ENCODE measurements around the gene TBRG4.

Gene TBRG4

DNA sequence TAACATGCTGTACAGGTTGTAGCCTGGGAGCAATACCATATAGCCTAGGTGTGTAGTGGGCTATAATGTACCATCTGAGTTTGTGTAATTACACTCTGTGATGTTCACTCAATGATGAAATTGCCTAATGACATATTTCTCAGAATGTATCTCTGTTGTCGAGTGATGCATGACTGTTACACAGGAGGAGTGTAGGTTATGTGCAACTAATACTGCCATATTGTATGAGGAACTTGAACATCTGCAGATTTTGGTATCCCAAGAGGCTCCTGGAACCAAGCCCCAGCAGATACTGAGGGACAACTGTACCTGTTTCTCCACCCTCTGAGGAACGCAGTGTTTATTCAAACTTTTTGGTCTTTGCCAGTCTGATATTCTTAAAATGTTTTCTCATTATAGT is 61.3 kb downstream of the TBRG4 start:
- DNase-seq, result no peak

Measured in central memory CD4-positive, alpha-beta T cell (primary cell).